Breast epithelium (tissue), 3 donors: ENCODE data around the gene OR9Q1.

Experiments used
- CTCF ChIP-seq, 3 donors: fragments of 450-650 bp; IDR thresholded peaks; one replicate each; pipeline ENCODE4 v1.5.1; 2016 to 2017; ENCODE audit warnings: antibody characterized with exemption in 3 of 3, mild to moderate bottlenecking in 3 of 3, moderate library complexity in 3 of 3
- POLR2A ChIP-seq: fragments of 450-650 bp; IDR thresholded peaks from one replicate; pipeline ENCODE4 v1.6.1; 2016; ENCODE audit warnings: antibody characterized with exemption, mild to moderate bottlenecking, moderate library complexity

- TF ChIP-seq POLR2A (no peak), CTCF (IDR thresholded peaks at IDR 0.05) (no peak)
Measured at GRCh38 chr11:58024601-58025091, 965 bp downstream of the OR9Q1 start.
